ENCODE results near the gene FBXO4. TPM values are rescaled to one million over a fixed set of nuclear protein-coding genes. Genes with fewer than 3 reads are reported as not detected.

Gene FBXO4
- total and polyA plus RNA-seq, 2 of the 8 experiments (the other 6 are each of a cell fraction or from before 2014, with no cell fraction given): 0.60 to 0.88 TPM

DNA sequence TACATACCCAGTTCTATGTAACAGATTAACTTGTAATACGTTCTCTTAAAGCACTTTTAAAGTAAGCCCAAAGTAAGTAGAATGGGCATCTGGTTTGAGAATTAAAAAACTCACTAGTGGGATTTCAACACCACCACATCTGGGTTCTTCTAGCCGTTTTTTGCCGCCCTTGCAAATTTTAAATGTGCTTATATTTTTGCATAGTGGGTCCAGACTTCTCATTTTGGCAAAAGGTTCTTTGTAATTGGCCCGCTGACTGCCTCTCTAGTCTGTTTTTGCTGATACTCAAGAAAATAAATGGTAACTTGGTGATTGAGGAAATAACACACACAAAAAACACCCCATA lies 582 bp upstream of the FBXO4 start:
- FAIRE-seq: no peak
- Histone ChIP-seq H3K9ac (replicated peaks in 1 of 4; ENCODE audit: extremely low read depth in 1 of 4, low read depth in 3 of 4, low read length in 3 of 4) (peak overlapping the region in 2 of 4 experiments; percentile 63 to 70; a peak in 2 of 7 replicates), H3K27ac (ENCODE audit: low read depth, low read length) (no peak overlapping the region)

More for the DNA sequence above, 582 bp upstream of the FBXO4 start:
- no peak overlapping the region for H3K14ac ChIP-seq (ENCODE audit: insufficient read length)
- no peak overlapping the region for H3K23ac ChIP-seq (ENCODE audit: insufficient read length)
- no peak overlapping the region for H2BK12ac ChIP-seq (ENCODE audit: low read depth, low read length)
- H3K9me3 ChIP-seq (ENCODE audit: insufficient read depth in 2 of 2, low read depth in 1 of 2, low read length in 1 of 2): no peaks in the 10 kb centered on the region
- no peak overlapping the region for H3K4ac ChIP-seq (replicated peaks; ENCODE audit: insufficient read length, low read depth, low read length)
- H4K20me1 ChIP-seq (replicated peaks in 1 of 2; ENCODE audit: control insufficient read depth in 1 of 2, insufficient read depth in 2 of 2, low read length in 2 of 2): no peaks in the 10 kb centered on the region
- 95% methylated on average over 4 of the region's 4 CpGs; no CpG with 5 or more reads in 1 of the 2 experiments for WGBS, 2 experiments (ENCODE audit: extremely low coverage in 1 of 2, insufficient coverage in 1 of 2, insufficient read length in 1 of 2, insufficient replicate concordance in 2 of 2, low coverage in 1 of 2, low lambda C conversion rate in 2 of 2, missing lambda C conversion rate in 1 of 2)
- H3K4me1 ChIP-seq (replicated peaks in 1 of 4; ENCODE audit: control insufficient read depth in 3 of 4, insufficient read depth in 4 of 4, low read length in 3 of 4): peaks cover 0 to 3% (median 0%) of the 10 kb centered on the region in 4 experiments; a peak in 2 of 7 replicates
- H4K91ac ChIP-seq (replicated peaks; ENCODE audit: insufficient read length, low read length): no peak overlapping the region
- peak overlapping the region; percentile 73 for H2AFZ ChIP-seq (ENCODE audit: low read length)
- no peak overlapping the region for H2BK5ac ChIP-seq (ENCODE audit: low read depth, low read length)
- no peak overlapping the region for H2AK5ac ChIP-seq (ENCODE audit: low read depth, low read length)
- peaks cover 3% of the 10 kb centered on the region; the same call in 1 of the 2 replicates for H3K23me2 ChIP-seq (ENCODE audit: low read depth, low read length)
- H3K18ac ChIP-seq (ENCODE audit: extremely low read depth, low read length): no peak overlapping the region
- ChIA-PET CTCF (ENCODE audit: partially characterized antibody) (interaction anchor here (1.1 to 2.0 kb wide), 2 partner anchors 17 to 132 kb away, joined by 4 to 17 read pairs; no protein-coding TSS in a partner anchor), POLR2A (ENCODE audit: partially characterized antibody) (interaction anchor here (1.1 to 2.1 kb wide), 2 partner anchors 11 to 20 kb away, joined by 5 to 6 read pairs; partner anchors contain the start of gene RIMOC1)
- no peaks in the 10 kb centered on the region for H3K27me3 ChIP-seq (replicated peaks in 1 of 4; ENCODE audit: control insufficient read depth in 3 of 4, extremely low read depth in 1 of 4, insufficient read depth in 3 of 4, low read length in 3 of 4)
- H2BK15ac ChIP-seq (ENCODE audit: low read length): no peak overlapping the region
- H3K79me2 ChIP-seq (ENCODE audit: control insufficient read depth in 1 of 2, insufficient read depth in 2 of 2, low read length in 2 of 2): no peaks in the 10 kb centered on the region
- no peak overlapping the region for H2BK120ac ChIP-seq (replicated peaks; ENCODE audit: low read depth, low read length)
- peak overlapping the region; percentile 25 to 70 (median 68); a peak in 7 of 8 replicates for H3K4me3 ChIP-seq (ENCODE audit: extremely low read depth in 1 of 4, insufficient read depth in 2 of 4, low read depth in 3 of 4, low read length in 4 of 4)
- H2BK20ac ChIP-seq (ENCODE audit: low read length): no peak overlapping the region
- no peak overlapping the region for H3K56ac ChIP-seq (replicated peaks; ENCODE audit: insufficient read length, low read depth, low read length)
- 0 out of 2 replicates have a peak overlapping the region, but pooled peaks have one; percentile 95 for H4K8ac ChIP-seq (ENCODE audit: extremely low read depth, insufficient read depth, low read length)
- no peaks in the 10 kb centered on the region for H3K79me1 ChIP-seq (ENCODE audit: low read depth, low read length)
- peak; percentile 80 for TF ChIP-seq MAFK (IDR thresholded peaks at IDR 0.05; ENCODE audit: low read depth, low read length)
- TF ChIP-seq RAD21 (IDR thresholded peaks at IDR 0.05 in 1 of 2, conservative IDR thresholded peaks at IDR 0.05 in 1 of 2; ENCODE audit: low read depth in 2 of 2, low read length in 2 of 2): no peak
- peak overlapping the region; percentile 42 to 79 for H3K4me2 ChIP-seq (ENCODE audit: insufficient read depth in 1 of 2, low read depth in 2 of 2, low read length in 2 of 2)
- H4K5ac ChIP-seq (ENCODE audit: insufficient read length, low read depth, low read length): no peak overlapping the region
- DNase-seq (ENCODE audit: low read depth in 1 of 2, low spot score in 2 of 2): no peak
- H3K36me3 ChIP-seq (ENCODE audit: control insufficient read depth in 2 of 4, insufficient read depth in 4 of 4, low read length in 3 of 4): peaks cover 0 to 3% (median 1%) of the 10 kb centered on the region in 4 experiments; a peak in 2 of 8 replicates

Data from H1 (cell line).